CD4-positive, alpha-beta T cell treated with Interleukin-2 at 100 ng/mL for 4 hours (primary cell): Measurements from ENCODE around the gene INF2.

ENCODE experiments used
- DNase-seq: peaks from one replicate; pipeline ENCODE4 v3.0.0-alpha.2; 2020; ENCODE audit warnings: low spot score

Gene INF2

DNA sequence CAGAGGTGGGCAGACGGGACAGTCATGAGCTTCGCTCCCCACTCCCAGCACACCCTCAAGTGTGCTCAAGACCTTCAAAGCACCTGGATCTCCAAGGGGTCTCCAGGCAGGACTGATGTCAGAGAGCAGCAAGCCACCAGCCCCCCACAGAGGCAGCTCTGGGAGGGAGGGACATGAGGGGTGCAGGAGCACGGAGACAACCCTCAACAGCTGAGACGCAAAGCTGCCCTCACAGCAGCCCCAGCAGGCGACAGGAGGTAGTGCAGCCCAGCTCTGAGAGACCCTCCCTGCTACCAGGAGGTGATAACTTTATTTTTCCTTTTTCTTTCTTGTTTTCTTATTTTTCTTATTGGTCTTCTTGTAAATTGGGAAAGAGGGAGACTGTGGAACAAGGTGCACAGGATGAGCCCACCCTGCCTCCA lies 81.4 kb downstream of the INF2 start:
- no peak for DNase-seq

DNA sequence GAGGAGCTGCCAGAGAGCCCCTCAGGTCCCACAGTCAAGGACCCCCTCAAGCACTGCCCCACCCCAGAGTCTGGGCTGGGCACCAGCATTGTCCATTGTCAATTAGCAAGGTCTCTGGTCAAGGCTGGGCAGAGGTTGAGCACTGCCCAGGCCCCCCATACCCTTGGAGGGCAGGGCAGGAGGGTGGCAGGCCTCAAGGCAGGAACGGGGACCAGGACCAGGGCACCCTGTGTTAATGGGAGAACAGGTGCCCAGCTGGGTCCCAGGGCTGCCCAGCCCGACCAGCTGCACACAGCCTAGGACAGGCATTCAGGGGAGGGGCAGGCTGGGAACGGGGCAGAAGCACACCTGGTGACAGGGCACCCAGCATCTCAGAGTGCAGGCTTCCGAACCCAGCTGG lies 82.0 kb downstream of the INF2 start:
- no peak for DNase-seq
